Raji (cell line): ENCODE data around the gene PTH2.

ENCODE experiments used
- POLR2A ChIP-seq: IDR thresholded peaks from 2 replicates; pipeline ENCODE4 v1.6.1; 2011; ENCODE audit warnings: low read depth, low read length, control low read depth; ENCODE audit not compliant: insufficient read depth

PTH2 gene

DNA sequence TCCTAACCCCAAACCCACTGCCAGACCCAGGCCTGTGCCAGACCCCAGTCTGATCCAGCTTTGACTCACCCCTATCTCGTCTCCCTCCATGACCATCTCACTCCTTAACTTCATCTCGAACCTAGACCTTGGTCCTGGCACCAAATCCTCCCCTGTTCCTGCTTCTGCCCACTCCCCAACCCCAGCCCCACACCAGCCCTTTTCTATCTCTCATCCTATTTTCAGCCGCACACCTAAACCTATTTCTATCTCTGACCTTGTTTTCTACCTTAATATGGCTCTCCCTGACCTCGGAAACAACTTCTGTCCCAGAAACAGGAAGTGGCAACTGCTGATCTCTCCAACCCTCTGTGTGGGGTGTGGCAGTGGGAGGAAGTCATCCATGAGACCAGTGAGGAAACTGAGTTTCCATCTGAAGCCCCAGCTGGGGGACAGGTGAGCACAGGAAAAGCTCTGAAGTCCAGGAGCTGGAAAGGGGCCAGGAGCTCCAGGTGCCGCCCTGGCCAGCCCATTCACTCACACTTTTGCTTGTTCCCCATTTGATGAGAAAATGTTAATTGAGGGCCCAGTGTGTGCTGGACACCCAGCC, 13.7 kb downstream of the PTH2 start:
- 0 out of 2 replicates have a peak, but pooled peaks have one; percentile 5 for TF ChIP-seq POLR2A

DNA sequence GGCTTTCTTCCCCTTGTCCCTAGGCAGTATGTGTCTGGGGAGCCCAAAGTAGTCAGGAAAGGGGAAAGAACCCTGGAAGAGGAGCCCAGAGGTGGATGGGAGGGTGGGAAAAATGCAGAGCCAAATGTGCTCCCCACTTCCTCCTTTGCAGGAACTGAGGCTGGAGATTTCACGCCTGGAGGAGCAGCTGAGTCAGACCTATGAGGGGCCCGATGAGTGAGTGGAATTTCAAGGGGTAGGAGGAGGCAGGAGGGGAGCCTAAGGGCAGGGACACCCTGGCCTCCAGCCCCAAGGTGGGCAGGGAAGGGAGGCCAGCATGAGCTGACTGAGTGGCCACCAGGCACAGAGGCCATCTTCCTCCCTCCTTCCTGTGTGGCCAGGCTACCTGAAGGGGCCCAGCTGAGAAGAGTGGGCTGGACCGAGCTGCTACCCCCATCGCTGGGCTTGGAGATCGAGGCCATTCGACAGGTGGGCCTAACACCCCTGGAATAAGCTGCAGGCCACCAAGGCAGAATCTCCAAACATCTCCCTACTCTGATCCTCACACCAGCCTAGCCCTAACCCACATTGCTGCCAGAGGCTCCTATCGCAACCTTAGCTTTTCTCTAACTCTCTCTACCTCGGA, 14.3 kb downstream of the PTH2 start:
- 0 out of 2 replicates have a peak, but pooled peaks have one; percentile 9 for TF ChIP-seq POLR2A

DNA sequence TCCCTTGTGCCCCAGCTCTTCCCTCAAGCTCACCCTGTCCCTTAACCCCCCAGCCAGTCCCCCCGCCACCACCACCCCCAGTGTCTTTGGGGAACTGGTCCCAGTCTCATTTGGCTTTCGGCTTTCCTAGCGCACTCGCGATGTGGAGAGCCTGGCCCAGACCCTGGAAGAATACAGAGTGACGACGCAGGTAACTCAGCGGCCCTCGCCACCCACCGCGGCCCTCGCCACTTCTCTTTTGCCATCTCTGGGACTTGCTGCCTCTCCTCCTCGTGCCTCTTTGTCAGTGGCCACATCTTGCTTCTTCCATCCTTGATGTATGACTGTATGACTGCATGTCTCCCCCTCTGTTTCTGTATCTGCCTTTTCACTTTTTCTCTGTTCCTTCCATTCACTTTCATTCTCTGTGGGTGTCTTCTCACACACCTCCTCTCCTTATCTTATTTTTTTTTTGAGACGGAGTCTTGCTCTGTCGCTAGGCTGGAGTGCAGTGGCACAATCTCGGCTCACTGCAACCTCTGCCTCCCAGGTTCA, 15.7 kb downstream of the PTH2 start:
- no peak for TF ChIP-seq POLR2A

DNA sequence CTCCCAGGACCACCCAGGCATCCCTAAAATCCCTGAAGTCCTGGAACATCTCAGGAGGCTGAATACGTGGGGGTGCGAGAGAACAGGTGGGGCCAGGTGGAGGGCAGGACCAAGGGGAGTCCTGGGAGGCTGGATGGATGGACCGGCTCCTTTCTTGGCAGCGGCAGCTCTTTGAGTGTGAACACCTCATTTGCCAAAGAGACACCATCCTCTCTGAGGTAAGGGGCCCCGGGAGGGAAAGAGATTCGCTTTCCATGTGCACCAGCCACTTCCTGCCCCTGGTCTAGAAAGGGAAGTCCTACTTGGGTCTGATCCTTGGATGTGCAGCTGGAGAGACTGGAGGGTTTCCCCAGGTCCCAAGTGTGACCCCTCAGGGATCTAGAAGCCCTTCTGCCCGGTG, 16.2 kb downstream of the PTH2 start:
- no peak for TF ChIP-seq POLR2A

DNA sequence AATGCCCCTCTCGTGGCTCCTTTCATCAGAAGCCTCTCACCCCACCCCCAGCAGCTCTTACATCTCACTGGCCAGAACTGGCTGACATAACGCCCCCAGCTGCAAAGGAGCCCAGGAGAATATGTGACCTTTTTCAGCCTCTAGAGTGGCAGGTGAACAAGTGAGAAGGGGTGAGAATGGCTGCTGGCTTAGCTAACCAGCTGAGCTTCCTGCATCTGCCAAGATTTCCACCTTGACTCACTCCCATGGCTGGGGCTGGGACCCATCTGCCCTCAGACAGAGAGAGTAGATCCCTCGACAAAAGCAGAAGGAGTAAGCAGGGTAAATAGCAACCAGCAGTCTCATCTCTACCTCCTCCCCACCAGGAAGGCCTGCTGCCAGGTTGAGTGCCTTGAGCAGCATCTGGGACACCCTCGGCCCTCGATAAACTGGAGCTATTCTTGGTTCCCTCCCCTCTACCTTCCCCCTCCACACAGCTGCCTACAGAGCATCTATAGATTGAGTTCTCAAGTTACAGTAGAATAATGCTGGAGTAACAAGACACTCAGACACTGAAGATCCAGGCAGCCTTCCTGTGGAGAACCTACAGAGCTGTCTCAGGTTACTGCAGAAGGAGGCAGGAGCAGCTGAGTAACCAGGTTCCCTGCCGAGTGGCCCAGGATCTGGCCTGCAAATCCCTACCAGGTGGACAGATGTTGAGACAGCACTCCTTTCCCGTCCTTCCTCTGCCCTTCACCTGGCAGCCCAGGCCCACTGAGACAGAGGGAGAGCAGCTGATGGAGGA, 19.6 kb downstream of the PTH2 start:
- no peak for TF ChIP-seq POLR2A

DNA sequence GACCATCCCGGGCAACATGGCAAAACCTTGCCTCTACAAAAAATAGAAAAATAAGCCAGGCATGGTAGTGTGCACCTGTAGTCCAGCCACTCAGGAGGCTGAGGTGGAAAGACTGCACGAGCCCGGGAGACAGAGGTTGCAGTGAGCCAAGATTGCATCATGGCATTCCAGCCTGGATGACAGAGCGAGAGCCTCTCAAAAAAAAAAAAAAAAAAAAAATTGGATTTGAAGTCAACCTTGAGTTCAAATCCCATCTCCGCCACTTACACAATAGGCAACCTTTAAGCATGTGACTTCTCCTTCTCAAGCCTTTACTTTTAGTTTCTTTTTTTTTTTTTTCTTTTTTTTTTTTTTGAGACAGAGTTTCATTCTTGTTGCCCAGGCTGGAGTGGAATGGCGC, 23.2 kb downstream of the PTH2 start:
- TF ChIP-seq POLR2A = no peak

DNA sequence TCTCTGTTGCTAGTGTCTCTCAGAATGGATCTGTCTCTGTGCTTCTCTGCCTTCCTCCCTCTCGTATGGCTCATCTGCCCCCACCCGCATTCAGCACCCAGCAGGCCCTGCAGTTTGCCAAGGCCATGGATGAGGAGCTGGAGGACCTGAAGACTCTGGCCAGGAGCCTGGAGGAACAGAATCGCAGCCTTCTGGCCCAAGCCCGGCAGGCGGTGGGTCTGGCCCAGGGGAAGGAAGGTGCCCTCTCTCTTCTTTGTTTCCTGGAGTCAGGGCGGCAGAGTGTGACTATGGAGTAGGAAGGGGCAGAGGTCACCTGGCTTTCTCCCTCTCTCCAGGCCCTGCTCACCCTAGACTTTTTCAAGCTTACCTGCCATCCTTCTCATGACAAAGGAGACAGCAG, 24.3 kb downstream of the PTH2 start:
- TF ChIP-seq POLR2A = no peak

DNA sequence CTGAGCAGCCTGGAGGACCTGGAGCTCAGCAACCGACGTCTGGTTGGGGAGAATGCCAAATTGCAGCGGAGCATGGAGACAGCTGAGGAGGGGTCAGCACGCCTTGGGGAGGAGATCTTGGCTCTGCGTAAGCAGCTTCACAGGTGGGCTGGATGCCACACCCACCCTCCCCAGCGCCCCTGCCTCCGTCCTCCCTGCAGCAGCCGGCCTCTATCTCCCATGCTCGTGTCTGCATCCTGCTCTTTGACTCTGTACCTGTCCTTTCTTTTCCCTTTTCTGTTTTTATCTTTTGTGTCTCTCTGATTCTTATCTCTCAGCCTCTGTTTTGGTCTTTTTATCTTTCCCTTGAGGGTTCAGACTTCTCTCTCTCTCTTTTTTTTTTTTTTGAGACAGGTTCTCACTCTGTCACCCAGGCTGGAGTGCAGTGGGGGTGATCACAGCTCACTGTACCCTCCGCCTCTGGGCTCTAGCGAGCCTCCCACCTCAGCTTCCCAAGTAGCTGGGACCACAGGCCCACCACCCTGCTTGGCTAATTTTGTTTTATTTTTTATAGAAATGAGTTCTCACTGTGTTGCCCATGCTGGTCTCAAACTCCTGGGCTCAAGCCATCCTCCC, 25.1 kb downstream of the PTH2 start:
- TF ChIP-seq POLR2A = no peak

DNA sequence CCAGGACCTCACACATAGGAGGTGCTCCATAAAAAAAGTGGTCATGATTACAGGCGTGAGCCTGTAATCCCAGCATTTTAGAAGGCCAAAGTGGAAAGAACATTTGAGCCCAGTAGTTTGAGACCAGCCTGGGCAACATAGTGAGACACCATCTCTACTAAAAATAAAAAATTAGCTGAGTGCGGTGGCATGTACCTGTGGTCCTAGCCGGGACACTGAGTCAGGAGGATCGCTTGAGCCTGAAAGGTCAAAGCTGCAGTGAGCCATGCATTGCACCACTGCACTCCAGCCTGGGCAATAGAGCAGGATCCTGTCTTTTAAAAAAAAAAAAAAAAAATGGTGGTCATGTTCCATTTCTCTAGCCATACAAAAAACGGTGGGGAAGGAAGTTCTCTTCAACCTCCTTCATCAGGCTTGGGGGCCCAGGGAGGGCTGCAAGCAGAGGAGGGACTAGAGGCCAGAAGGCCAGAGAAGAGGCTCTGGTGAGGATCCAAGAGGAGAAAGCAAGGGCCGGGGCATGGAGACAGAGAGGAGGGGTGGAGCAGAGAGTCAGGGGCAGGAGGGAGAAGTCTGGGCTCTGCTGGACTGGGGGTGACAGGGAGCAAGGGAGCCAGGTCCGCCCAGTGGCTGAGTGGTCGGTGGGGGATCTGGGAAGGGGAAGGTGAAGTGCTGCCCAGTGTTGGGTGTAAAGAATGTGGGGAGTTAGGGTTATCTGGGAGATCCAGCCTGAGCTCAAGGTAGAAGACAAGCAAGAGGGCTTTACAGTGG, 26.3 kb downstream of the PTH2 start:
- TF ChIP-seq POLR2A = no peak

DNA sequence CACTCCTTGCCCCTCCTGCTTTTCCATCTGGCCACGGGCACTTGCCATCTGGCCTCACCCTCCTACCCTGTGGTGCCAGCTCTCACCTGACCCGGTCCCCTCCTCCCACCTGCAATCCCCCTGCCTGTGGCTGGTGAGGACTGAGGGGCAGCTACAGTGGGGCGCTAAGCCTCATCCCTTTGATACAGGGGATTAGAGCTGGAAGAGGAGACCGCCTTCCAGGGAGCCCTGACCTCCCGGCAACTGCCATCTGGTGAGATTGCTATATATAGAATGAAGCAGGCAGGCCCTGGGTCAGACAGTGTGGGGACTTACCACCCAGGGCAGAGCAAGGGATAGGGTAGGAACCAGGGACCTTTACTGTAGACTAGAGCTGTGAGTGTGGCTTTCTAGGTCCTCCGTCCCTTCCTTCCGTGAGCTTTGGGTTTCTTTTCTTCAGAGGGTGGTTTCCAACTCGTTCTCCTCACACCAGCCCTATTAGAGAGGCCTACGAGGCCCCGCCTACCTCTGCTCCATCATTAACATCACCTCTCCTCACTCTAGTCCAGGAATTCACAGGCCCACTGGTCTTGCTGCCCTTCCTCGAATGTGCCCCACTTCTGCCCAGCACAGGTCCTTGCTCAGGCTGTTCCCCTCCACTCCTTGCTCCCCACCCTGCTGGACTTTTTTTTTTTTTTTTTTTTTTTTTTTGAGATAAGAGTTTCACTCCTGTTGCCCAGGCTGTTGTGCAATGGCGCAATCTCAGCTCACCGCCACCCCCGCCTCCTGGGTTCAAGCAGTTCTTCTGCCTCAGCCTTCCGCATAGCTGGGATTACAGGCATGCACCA, 27.4 kb downstream of the PTH2 start:
- TF ChIP-seq POLR2A = no peak

DNA sequence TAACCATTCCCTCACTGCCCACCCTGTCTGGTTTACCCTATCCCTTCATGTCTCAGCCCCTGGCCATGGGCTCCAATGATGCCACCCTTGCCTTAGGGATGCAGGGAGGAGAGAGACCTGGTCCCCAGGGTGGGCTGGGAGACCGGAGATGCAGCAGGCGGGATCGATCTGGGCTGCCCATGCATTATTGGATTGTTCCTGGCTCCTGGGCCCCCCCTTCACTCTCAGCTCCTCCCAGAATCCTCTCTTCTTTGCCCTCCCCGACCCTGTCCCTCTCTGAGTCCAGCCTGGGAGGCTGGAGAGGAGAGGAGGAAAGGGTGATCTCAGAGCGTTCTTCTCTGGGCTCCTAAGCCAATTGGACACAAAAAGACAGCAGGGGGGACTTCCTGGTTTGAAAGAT, 29.4 kb downstream of the PTH2 start:
- no peak for TF ChIP-seq POLR2A

DNA sequence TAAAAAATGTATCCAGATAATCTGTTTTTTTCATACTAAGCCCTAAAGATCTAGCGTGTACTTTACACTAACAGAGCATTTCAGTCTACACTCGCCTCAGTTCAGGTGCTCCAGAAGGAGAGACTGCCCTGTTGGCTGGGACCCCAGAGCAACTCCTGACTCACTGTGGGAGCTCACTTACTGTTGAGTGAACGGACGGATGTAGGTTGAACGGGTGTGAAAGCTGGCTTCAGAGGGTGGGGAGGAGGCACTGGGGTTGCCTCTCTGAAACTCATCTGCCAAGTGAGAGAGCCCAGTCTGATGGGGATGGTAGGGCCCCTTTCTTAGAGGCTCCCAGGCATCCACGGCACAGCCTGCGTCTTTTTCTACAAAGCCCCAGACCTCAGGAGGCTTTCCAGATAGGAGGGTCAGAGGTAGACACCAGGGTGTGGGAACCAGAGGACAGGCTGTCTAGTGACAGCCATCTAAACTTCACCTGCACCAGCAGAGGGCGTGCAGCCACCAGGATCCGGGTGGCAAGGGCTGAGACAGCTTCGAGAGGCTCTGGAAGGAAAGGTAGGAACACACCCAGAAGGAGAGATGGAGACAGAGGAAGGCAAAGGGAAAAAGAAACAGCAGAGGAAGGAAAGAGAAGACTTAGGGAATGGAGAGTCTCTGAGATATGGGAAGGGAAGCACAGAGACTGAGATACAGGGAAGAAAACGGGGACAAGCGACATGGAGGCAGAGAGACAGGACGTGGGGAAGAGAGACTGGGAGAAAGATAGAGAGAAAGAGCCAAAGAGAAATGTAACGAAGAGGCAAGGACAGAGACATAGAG, 31.5 kb downstream of the PTH2 start:
- no peak for TF ChIP-seq POLR2A

DNA sequence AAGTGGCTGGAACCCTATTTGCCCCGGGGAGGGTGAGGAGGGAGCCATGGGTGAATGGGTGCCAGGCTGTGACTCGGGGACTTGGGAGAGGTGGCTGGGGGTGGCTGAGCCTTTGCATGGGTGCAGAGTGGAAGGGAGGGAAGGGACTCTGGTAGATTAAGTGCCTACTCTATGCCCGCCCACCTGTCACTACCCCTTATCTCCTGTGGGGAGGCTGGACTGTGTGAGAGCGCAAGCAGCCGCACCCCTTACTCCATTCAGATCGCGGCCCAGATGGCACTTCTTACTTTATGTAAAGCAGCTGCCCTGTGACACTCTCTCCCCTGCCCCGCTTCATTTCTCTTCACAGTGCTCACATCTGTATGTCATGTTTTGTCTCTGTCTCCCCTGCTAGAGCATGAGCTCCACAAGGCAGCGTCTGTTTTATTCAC, 32.3 kb downstream of the PTH2 start:
- peak; percentile 34; the same call in 1 of the 2 replicates for TF ChIP-seq POLR2A
